HepG2 (cell line): ENCODE results near the gene MSRB3. TPM values are rescaled to one million over a fixed set of nuclear protein-coding genes. Genes with fewer than 3 reads are reported as not detected.

Source experiments
- CBX2 ChIP-seq, 2 experiments: fragments of 200-600 bp in 1 of 2; sonication (generic); formaldehyde crosslinking in 1 of 2; IDR thresholded peaks; 2 replicates each; pipeline versions ENCODE4 v1.7.0 to v1.8.1; 2018 to 2022; ENCODE audit warnings: low read depth in 2 of 2, low read length in 1 of 2, mild to moderate bottlenecking in 1 of 2, missing genetic modification reagents in 1 of 2
- CEBPG ChIP-seq: IDR thresholded peaks from 2 replicates; pipeline ENCODE4 v1.6.1; 2016
- E2F5 ChIP-seq: sonication (generic); formaldehyde crosslinking; conservative IDR thresholded peaks from 2 replicates; pipeline ENCODE4 v1.4.0; 2020; ENCODE audit warnings: missing genetic modification reagents
- FOSL1 ChIP-seq: sonication (generic); formaldehyde crosslinking; IDR thresholded peaks from 2 replicates; pipeline ENCODE4 v1.9.0; 2021; ENCODE audit warnings: missing genetic modification reagents, borderline replicate concordance
- FOXC1 ChIP-seq: sonication (generic); formaldehyde crosslinking; IDR thresholded peaks from 2 replicates; pipeline ENCODE4 v1.8.0; 2022; ENCODE audit warnings: mild to moderate bottlenecking, missing genetic modification reagents, borderline replicate concordance
- FUBP1 ChIP-seq: sonication (generic); formaldehyde crosslinking; IDR thresholded peaks from 2 replicates; pipeline ENCODE4 v1.5.1; 2020; ENCODE audit warnings: missing genetic modification reagents, mild to moderate bottlenecking, borderline replicate concordance
- HDAC6 ChIP-seq: fragments of 200-600 bp; sonication (generic); IDR thresholded peaks from 2 replicates; pipeline ENCODE4 v1.7.0; 2017; ENCODE audit warnings: mild to moderate bottlenecking, antibody characterized with exemption, low read length, low read depth
- HNRNPUL1 ChIP-seq: fragments of 200-400 bp; formaldehyde crosslinking; IDR thresholded peaks from 2 replicates; pipeline ENCODE4 v1.6.1; 2017; ENCODE audit warnings: low read depth, mild to moderate bottlenecking, low read length, moderate library complexity
- KLF13 ChIP-seq: sonication (generic); formaldehyde crosslinking; IDR thresholded peaks from 2 replicates; pipeline ENCODE4 v1.4.0; 2020; ENCODE audit warnings: mild to moderate bottlenecking, missing genetic modification reagents
- KMT2A ChIP-seq: sonication (generic); formaldehyde crosslinking; IDR thresholded peaks from 2 replicates; pipeline ENCODE4 v1.4.0; 2020; ENCODE audit warnings: missing genetic modification reagents
- MAFG ChIP-seq: sonication (generic); formaldehyde crosslinking; IDR thresholded peaks from 2 replicates; pipeline ENCODE4 v1.5.1; 2020; ENCODE audit warnings: mild to moderate bottlenecking, missing genetic modification reagents
- NR2F6 ChIP-seq, 2 experiments: IDR thresholded peaks; 2 replicates each; pipeline ENCODE4 v1.6.1; 2016; ENCODE audit warnings: antibody characterized with exemption in 1 of 2, mild to moderate bottlenecking in 1 of 2
- SIX1 ChIP-seq: sonication (generic); formaldehyde crosslinking; IDR thresholded peaks from 2 replicates; pipeline ENCODE4 v1.4.0; 2020; ENCODE audit warnings: missing genetic modification reagents, borderline replicate concordance
- SUZ12 ChIP-seq: fragments of 150-350 bp; IDR thresholded peaks from 2 replicates; pipeline ENCODE4 v1.6.1; 2014; ENCODE audit warnings: low read depth, low read length
- TFDP1 ChIP-seq: IDR thresholded peaks from 2 replicates; pipeline ENCODE4 v1.6.1; 2016; ENCODE audit warnings: missing compliant biosample characterization, missing genetic modification reagents, borderline replicate concordance
- ZNF264 ChIP-seq: sonication (generic); formaldehyde crosslinking; IDR thresholded peaks from 2 replicates; pipeline ENCODE4 v1.4.0; 2020; ENCODE audit warnings: missing genetic modification reagents
- ZNF331 ChIP-seq: sonication (generic); formaldehyde crosslinking; IDR thresholded peaks from 2 replicates; pipeline ENCODE4 v1.4.0; 2020; ENCODE audit warnings: missing genetic modification reagents
- ZNF841 ChIP-seq: sonication (generic); formaldehyde crosslinking; IDR thresholded peaks from 2 replicates; pipeline ENCODE4 v1.8.1; 2023; ENCODE audit warnings: missing genetic modification reagents, borderline replicate concordance
- polyA plus RNA-seq, 8 experiments: library from polyadenylated mRNA; depleted of rRNA in 3 of 8; stranded (reverse) in 7 of 8; unstranded in 1 of 8; fragments of >200 nt; fragmentation: Illumina TruSeq in 4 of 8; extraction: Trizol in 4 of 8; gene quantifications; 2 replicates each; pipeline versions ENCODE4 v1.2.1 to v1.2.3, GENCODE V29; 2011 to 2016; ENCODE audit warnings: low read depth in 4 of 8, missing spikeins in 1 of 8, mixed read lengths in 1 of 8; ENCODE audit not compliant: insufficient read depth in 1 of 8
- total RNA-seq, 5 experiments: library from RNA; depleted of rRNA; stranded (reverse); fragments of >200 nt; fragmentation: Illumina TruSeq; extraction: Trizol; gene quantifications; 2 replicates each; pipeline ENCODE4 v1.2.3, GENCODE V29; 2016; ENCODE audit warnings: low read depth in 1 of 5
- TF ChIP-seq, protein P1 (sequence below): sonication (generic); formaldehyde crosslinking; IDR thresholded peaks from 2 replicates; pipeline ENCODE4 v1.5.0; 2020; ENCODE audit warnings: missing genetic modification reagents
- TF ChIP-seq, protein P2 (sequence below): sonication (generic); formaldehyde crosslinking; IDR thresholded peaks from 2 replicates; pipeline ENCODE4 v1.4.0; 2020; ENCODE audit warnings: missing genetic modification reagents, mild to moderate bottlenecking, borderline replicate concordance

The MSRB3 gene
- total and polyA plus RNA-seq, 2 of the 13 experiments (the other 11 are each of a cell fraction or from before 2014, with no cell fraction given) = 1.5 to 1.9 TPM

DNA sequence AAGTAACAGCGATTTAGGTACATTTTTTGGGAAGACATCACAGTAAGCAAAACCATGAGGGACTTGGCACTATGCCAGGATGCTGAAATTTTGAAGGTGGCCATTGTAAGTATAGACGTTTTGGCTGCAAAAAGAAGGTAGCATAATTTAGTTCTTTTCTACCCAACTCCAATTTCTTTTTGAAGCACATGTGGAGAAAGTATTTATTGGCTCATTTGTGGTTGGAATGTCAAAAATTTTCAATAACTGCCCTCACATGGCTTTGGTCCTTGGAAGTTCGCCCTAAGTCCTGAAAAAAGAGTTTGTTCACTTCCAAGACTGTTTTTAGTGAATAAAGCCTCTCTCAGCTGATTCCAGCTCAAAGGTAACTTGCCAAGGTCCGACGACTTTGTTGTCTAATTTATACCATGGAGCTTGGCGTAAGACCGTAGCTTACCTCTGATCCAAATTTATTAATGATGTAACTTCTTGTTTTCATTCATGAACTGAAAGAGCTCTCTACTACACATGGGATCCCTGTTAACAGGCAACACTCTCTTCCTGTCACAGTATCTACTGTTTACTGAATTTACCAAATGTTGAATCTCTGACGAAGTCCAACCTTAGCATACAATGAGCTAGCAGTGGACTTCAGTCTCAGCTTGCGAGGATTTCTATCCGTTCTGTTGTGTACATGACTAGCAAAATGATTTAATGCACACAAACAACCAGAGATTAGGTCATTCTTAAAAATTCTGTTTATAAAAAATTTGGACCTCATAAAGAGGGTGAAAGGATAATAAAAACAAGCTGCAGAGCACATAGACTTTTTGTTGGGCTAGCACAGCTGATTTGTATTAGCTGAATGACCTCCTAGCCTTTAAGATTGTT is 49.0 kb downstream of the MSRB3 start (continued):
- TF ChIP-seq, protein P1, sequence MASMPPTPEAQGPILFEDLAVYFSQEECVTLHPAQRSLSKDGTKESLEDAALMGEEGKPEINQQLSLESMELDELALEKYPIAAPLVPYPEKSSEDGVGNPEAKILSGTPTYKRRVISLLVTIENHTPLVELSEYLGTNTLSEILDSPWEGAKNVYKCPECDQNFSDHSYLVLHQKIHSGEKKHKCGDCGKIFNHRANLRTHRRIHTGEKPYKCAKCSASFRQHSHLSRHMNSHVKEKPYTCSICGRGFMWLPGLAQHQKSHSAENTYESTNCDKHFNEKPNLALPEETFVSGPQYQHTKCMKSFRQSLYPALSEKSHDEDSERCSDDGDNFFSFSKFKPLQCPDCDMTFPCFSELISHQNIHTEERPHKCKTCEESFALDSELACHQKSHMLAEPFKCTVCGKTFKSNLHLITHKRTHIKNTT (CRISPR knock-in tag) = no peak
- no peak for TF ChIP-seq KLF13 (CRISPR knock-in tag)
- TF ChIP-seq FUBP1 (CRISPR knock-in tag) = no peak
- peak; percentile 73 for TF ChIP-seq CEBPG (CRISPR knock-in tag)
- no peak for TF ChIP-seq TFDP1 (CRISPR knock-in tag)
- TF ChIP-seq FOSL1 (CRISPR knock-in tag) = no peak
- TF ChIP-seq HNRNPUL1 = no peak
- TF ChIP-seq CBX2 (IDR thresholded peaks at IDR 0.05; ENCODE audit: low read depth, low read length) = no peak
- TF ChIP-seq CBX2 (CRISPR knock-in tag; IDR thresholded peaks at IDR 0.05; ENCODE audit: low read depth) = no peak
- TF ChIP-seq NR2F6 (IDR thresholded peaks at IDR 0.05) = no peak
- TF ChIP-seq NR2F6 (CRISPR knock-in tag; IDR thresholded peaks at IDR 0.05) = no peak
- TF ChIP-seq, protein P2, sequence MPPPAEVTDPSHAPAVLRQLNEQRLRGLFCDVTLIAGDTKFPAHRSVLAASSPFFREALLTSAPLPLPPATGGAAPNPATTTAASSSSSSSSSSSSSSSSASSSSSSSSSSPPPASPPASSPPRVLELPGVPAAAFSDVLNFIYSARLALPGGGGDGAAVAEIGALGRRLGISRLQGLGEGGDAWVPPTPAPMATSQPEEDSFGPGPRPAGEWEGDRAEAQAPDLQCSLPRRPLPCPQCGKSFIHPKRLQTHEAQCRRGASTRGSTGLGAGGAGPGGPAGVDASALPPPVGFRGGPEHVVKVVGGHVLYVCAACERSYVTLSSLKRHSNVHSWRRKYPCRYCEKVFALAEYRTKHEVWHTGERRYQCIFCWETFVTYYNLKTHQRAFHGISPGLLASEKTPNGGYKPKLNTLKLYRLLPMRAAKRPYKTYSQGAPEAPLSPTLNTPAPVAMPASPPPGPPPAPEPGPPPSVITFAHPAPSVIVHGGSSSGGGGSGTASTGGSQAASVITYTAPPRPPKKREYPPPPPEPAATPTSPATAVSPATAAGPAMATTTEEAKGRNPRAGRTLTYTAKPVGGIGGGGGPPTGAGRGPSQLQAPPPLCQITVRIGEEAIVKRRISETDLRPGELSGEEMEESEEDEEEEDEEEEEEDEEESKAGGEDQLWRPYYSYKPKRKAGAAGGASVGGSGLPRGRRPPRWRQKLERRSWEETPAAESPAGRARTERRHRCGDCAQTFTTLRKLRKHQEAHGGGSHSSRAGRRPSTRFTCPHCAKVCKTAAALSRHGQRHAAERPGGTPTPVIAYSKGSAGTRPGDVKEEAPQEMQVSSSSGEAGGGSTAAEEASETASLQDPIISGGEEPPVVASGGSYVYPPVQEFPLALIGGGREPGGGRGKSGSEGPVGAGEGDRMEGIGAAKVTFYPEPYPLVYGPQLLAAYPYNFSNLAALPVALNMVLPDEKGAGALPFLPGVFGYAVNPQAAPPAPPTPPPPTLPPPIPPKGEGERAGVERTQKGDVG (CRISPR knock-in tag) = no peak
- TF ChIP-seq E2F5 (CRISPR knock-in tag) = no peak
- no peak for TF ChIP-seq HDAC6
- no peak for TF ChIP-seq ZNF841 (CRISPR knock-in tag)
- TF ChIP-seq KMT2A (CRISPR knock-in tag) = no peak
- TF ChIP-seq SUZ12 = no peak
- TF ChIP-seq ZNF264 (CRISPR knock-in tag) = 0 out of 2 replicates have a peak, but pooled peaks have one; percentile 33
- TF ChIP-seq MAFG (CRISPR knock-in tag) = no peak
- TF ChIP-seq ZNF331 (CRISPR knock-in tag) = peak; percentile 76; the same call in 1 of the 2 replicates
- TF ChIP-seq FOXC1 (CRISPR knock-in tag) = no peak
- TF ChIP-seq SIX1 (CRISPR knock-in tag) = peak; percentile 26; the same call in 1 of the 2 replicates
